ENCODE data around the gene COL25A1. TPM values are rescaled to one million over a fixed set of nuclear protein-coding genes. Genes with fewer than 3 reads are reported as not detected.
"Not testable (repeated sequence)": the region's sequence is repeated elsewhere in the genome, so short reads cannot be mapped to it uniquely, and the experiment has no call there.

The COL25A1 gene
- total and polyA plus RNA-seq, 2 donors = 0.75 to 1.5 TPM

DNA sequence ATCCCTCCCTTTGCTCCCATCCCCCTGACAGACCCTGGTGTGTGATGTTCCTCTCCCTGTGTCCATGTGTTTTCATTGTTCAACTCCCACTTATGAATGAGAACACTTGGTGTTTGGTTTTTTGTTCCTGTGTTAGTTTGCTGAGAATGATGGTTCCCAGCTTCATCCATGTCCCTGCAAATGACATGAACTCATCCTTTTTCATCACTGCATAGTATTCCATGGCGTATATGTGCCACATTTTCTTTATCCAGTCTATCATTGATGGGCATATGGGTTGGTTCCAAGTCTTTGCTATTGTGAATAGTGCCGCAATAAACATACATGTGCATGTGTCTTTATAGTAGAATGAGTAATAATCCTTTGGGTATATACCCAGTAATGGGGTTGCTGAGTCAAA lies 164.3 kb downstream of the COL25A1 start:
- not testable (repeated sequence) for H3K36me3 ChIP-seq (ENCODE audit: control insufficient read depth in 2 of 2, insufficient read depth in 2 of 2, low read length in 1 of 2); H3K27ac ChIP-seq (ENCODE audit: low read depth in 1 of 2, low read length in 1 of 2); H3K27me3 ChIP-seq (ENCODE audit: control insufficient read depth in 2 of 2, insufficient read depth in 1 of 2, low read length in 1 of 2); H3K4me1 ChIP-seq (ENCODE audit: control insufficient read depth in 2 of 2, insufficient read depth in 2 of 2, low read length in 2 of 2); H3K4me3 ChIP-seq (ENCODE audit: low read length in 2 of 2); H3K9me3 ChIP-seq (ENCODE audit: control insufficient read depth in 2 of 2, insufficient read depth in 1 of 2, low read length in 1 of 2); DNase-seq (ENCODE audit: low read depth in 6 of 9, low spot score in 9 of 9)
- WGBS = 96% methylated on average over 2 of the region's 2 CpGs

DNA sequence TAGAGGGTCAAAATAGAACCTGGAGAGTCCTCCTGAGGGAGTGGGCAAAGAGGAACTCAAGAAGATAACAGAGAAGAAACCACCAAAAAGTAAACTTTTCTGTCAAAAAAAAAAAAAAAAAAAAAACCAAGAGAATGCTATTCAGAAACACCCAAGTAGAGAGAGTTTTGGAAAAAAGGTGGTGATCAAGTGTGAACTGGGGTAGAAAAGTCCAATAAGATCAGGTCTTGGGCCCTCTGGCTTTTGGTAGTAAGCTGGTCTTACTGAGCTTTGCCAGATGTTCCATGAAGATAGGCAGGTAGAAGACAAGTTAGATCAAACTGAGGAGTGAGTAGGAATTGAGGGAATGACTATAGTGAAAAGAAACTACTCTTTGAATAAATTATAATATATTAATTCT lies 167.5 kb downstream of the COL25A1 start:
- Histone ChIP-seq H3K9me3 (ENCODE audit: control insufficient read depth in 2 of 2, insufficient read depth in 1 of 2, low read length in 1 of 2) (no peaks in the 10 kb centered on the region), H3K4me1 (ENCODE audit: control insufficient read depth in 2 of 2, insufficient read depth in 2 of 2, low read length in 2 of 2) (no peaks in the 10 kb centered on the region), H3K4me3 (ENCODE audit: low read length in 2 of 2) (no peak overlapping the region), H3K27ac (ENCODE audit: low read depth in 1 of 2, low read length in 1 of 2) (no peak overlapping the region), H3K27me3 (ENCODE audit: control insufficient read depth in 2 of 2, insufficient read depth in 1 of 2, low read length in 1 of 2) (no peaks in the 10 kb centered on the region), H3K36me3 (ENCODE audit: control insufficient read depth in 2 of 2, insufficient read depth in 2 of 2, low read length in 1 of 2) (no peaks in the 10 kb centered on the region)
- no peak for DNase-seq (ENCODE audit: low read depth in 6 of 9, low spot score in 9 of 9)

DNA sequence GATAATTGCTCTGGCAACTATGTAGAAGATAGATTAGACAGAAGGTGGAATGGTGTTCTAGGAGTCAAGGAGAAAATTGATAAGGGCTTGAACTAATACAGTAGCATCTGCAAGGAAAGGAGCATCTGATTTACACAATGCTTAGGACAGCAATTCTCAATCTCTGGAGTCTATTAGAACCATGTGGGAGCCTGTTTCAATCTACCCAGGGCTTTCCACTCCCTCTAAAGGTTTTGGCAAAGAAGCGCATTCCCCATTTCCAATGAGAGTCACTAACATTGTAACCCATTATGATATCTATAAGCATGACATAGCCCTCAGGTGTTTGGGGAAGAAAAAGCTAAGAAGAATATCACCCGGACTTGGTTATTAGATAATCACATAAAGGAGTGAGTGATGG lies 168.2 kb downstream of the COL25A1 start:
- H3K27ac ChIP-seq (ENCODE audit: low read depth in 1 of 2, low read length in 1 of 2) = no peak overlapping the region
- WGBS = 97% methylated on average over 2 of the region's 2 CpGs
- H3K36me3 ChIP-seq (ENCODE audit: control insufficient read depth in 2 of 2, insufficient read depth in 2 of 2, low read length in 1 of 2) = no peaks in the 10 kb centered on the region
- no peak overlapping the region for H3K4me3 ChIP-seq (ENCODE audit: low read length in 2 of 2)
- DNase-seq (ENCODE audit: low read depth in 6 of 9, low spot score in 9 of 9) = no peak
- H3K27me3 ChIP-seq (ENCODE audit: control insufficient read depth in 2 of 2, insufficient read depth in 1 of 2, low read length in 1 of 2) = no peaks in the 10 kb centered on the region
- H3K4me1 ChIP-seq (ENCODE audit: control insufficient read depth in 2 of 2, insufficient read depth in 2 of 2, low read length in 2 of 2) = no peaks in the 10 kb centered on the region
- no peaks in the 10 kb centered on the region for H3K9me3 ChIP-seq (ENCODE audit: control insufficient read depth in 2 of 2, insufficient read depth in 1 of 2, low read length in 1 of 2)

DNA sequence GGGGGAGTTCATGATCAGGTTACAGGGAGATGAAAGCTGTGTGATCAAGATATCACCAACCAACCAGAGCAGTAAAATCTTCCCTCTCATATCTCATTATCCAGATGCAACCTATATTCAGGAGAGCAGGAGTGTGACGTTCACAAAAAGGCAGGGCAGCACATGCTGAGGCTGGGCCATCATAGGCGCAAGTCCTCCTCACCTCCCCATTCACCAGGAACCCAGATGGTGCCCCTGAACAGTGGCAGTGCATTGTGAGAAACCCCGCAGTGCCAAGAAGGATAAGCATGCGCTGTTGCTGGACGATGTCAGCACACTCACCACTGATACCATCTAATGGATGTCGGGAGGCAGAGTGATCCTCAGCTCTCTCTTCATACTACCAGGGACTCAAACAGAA lies 170.9 kb downstream of the COL25A1 start:
- H3K9me3 ChIP-seq (ENCODE audit: control insufficient read depth in 2 of 2, insufficient read depth in 1 of 2, low read length in 1 of 2) = no peaks in the 10 kb centered on the region
- H3K27ac ChIP-seq (ENCODE audit: low read depth in 1 of 2, low read length in 1 of 2) = no peak overlapping the region
- H3K4me1 ChIP-seq (ENCODE audit: control insufficient read depth in 2 of 2, insufficient read depth in 2 of 2, low read length in 2 of 2) = no peaks in the 10 kb centered on the region
- 83% methylated on average over 6 of the region's 6 CpGs for WGBS
- no peaks in the 10 kb centered on the region for H3K36me3 ChIP-seq (ENCODE audit: control insufficient read depth in 2 of 2, insufficient read depth in 2 of 2, low read length in 1 of 2)
- H3K27me3 ChIP-seq (ENCODE audit: control insufficient read depth in 2 of 2, insufficient read depth in 1 of 2, low read length in 1 of 2) = no peaks in the 10 kb centered on the region
- no peak overlapping the region for H3K4me3 ChIP-seq (ENCODE audit: low read length in 2 of 2)
- DNase-seq (ENCODE audit: low read depth in 6 of 9, low spot score in 9 of 9) = no peak

DNA sequence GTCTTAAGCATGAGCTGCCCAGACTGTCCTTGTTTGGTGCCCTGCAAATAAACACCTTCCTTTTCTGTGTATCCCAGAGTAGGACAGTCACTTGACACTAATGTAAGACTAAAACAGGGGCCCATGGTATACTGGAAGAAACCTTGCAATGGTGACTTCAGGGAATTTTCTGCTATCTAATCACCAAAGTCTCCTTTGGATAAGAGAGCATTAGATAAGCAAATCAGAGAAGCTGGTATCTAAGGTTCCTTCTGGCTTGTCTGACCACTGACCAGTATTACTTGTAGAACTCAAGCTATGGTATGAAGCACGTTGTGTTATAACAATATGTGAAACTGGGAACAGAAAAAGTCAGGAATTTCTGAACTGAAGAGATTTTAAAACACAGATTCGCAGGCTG lies 173.9 kb downstream of the COL25A1 start:
- no peaks in the 10 kb centered on the region for H3K4me1 ChIP-seq (ENCODE audit: control insufficient read depth in 2 of 2, insufficient read depth in 2 of 2, low read length in 2 of 2)
- H3K27ac ChIP-seq (ENCODE audit: low read depth in 1 of 2, low read length in 1 of 2) = no peak overlapping the region
- H3K4me3 ChIP-seq (ENCODE audit: low read length in 2 of 2) = no peak overlapping the region
- H3K9me3 ChIP-seq (ENCODE audit: control insufficient read depth in 2 of 2, insufficient read depth in 1 of 2, low read length in 1 of 2) = no peaks in the 10 kb centered on the region
- no peaks in the 10 kb centered on the region for H3K27me3 ChIP-seq (ENCODE audit: control insufficient read depth in 2 of 2, insufficient read depth in 1 of 2, low read length in 1 of 2)
- no peaks in the 10 kb centered on the region for H3K36me3 ChIP-seq (ENCODE audit: control insufficient read depth in 2 of 2, insufficient read depth in 2 of 2, low read length in 1 of 2)
- WGBS = 92% methylated on average over 2 of the region's 2 CpGs
- DNase-seq (ENCODE audit: low read depth in 6 of 9, low spot score in 9 of 9) = no peak

DNA sequence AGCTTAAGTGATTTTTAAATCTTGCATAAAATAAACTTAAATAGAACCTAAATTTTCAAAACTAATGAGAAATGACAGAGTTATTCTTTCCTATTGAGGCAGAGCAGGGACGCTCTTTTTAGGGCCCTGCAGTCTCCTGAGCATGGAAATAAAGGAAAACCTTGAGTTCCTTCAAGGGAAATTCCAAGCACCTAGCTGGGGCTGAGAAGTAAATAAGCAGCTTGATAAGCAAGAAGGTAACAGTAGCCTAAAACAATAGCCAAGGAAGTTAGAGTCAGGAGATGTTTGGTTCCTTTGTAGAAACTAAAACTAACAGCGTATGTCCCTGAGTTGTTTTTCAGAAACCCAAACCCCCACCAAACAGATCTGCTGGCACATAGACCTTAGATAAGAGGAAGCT lies 174.6 kb downstream of the COL25A1 start:
- Histone ChIP-seq H3K4me1 (ENCODE audit: control insufficient read depth in 2 of 2, insufficient read depth in 2 of 2, low read length in 2 of 2) (no peaks in the 10 kb centered on the region), H3K27ac (ENCODE audit: low read depth in 1 of 2, low read length in 1 of 2) (no peak overlapping the region), H3K36me3 (ENCODE audit: control insufficient read depth in 2 of 2, insufficient read depth in 2 of 2, low read length in 1 of 2) (no peaks in the 10 kb centered on the region), H3K4me3 (ENCODE audit: low read length in 2 of 2) (no peak overlapping the region), H3K27me3 (ENCODE audit: control insufficient read depth in 2 of 2, insufficient read depth in 1 of 2, low read length in 1 of 2) (no peaks in the 10 kb centered on the region), H3K9me3 (ENCODE audit: control insufficient read depth in 2 of 2, insufficient read depth in 1 of 2, low read length in 1 of 2) (no peaks in the 10 kb centered on the region)
- WGBS = 96% methylated on average over 2 of the region's 2 CpGs
- DNase-seq (ENCODE audit: low read depth in 6 of 9, low spot score in 9 of 9) = no peak

GRCh38 chr4:109126856-109127255 lies 175.6 kb downstream of the COL25A1 start:
- 92% methylated on average over 2 of the region's 2 CpGs for WGBS
- H3K27me3 ChIP-seq (ENCODE audit: control insufficient read depth in 2 of 2, insufficient read depth in 1 of 2, low read length in 1 of 2) = no peaks in the 10 kb centered on the region

DNA sequence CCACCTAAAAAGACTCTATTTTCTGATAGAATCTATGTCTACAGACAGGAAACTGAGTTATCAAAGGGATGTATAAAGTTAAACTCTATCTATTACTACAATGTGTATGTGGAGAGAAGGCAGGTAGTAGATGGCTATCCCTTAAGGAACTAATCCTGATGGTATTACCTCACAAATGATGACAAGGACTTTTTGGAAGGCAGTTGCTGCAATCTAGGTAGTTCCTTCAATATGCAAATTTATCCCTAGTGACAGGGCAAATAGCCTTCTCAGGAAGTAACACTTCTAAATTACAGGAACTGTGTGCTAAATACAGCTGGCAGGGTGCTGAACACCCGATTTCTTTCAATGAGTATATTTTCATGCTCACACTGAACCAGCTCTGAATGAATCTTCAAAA lies 177.4 kb downstream of the COL25A1 start:
- DNase-seq (ENCODE audit: low read depth in 6 of 9, low spot score in 9 of 9) = peak in 3 of 9 donors; percentile 2 to 11 (median 4)
- H3K27ac ChIP-seq (ENCODE audit: low read depth in 1 of 2, low read length in 1 of 2) = no peak overlapping the region
- no peaks in the 10 kb centered on the region for H3K9me3 ChIP-seq (ENCODE audit: control insufficient read depth in 2 of 2, insufficient read depth in 1 of 2, low read length in 1 of 2)
- no peaks in the 10 kb centered on the region for H3K36me3 ChIP-seq (ENCODE audit: control insufficient read depth in 2 of 2, insufficient read depth in 2 of 2, low read length in 1 of 2)
- no peaks in the 10 kb centered on the region for H3K27me3 ChIP-seq (ENCODE audit: control insufficient read depth in 2 of 2, insufficient read depth in 1 of 2, low read length in 1 of 2)
- 16% methylated on average over 1 of the region's 1 CpG for WGBS
- H3K4me3 ChIP-seq (ENCODE audit: low read length in 2 of 2) = no peak overlapping the region
- no peaks in the 10 kb centered on the region for H3K4me1 ChIP-seq (ENCODE audit: control insufficient read depth in 2 of 2, insufficient read depth in 2 of 2, low read length in 2 of 2)

More at GRCh38 chr4:109126856-109127255, 175.6 kb downstream of the COL25A1 start:
- Histone ChIP-seq H3K4me3 (ENCODE audit: low read length in 2 of 2) (no peak overlapping the region), H3K27ac (ENCODE audit: low read depth in 1 of 2, low read length in 1 of 2) (no peak overlapping the region), H3K9me3 (ENCODE audit: control insufficient read depth in 2 of 2, insufficient read depth in 1 of 2, low read length in 1 of 2) (no peaks in the 10 kb centered on the region), H3K36me3 (ENCODE audit: control insufficient read depth in 2 of 2, insufficient read depth in 2 of 2, low read length in 1 of 2) (no peaks in the 10 kb centered on the region), H3K4me1 (ENCODE audit: control insufficient read depth in 2 of 2, insufficient read depth in 2 of 2, low read length in 2 of 2) (no peaks in the 10 kb centered on the region)
- no peak for DNase-seq (ENCODE audit: low read depth in 6 of 9, low spot score in 9 of 9)

- Histone ChIP-seq H3K27ac (ENCODE audit: low read depth in 1 of 2, low read length in 1 of 2) (no peak overlapping the region), H3K9me3 (ENCODE audit: control insufficient read depth in 2 of 2, insufficient read depth in 1 of 2, low read length in 1 of 2) (no peaks in the 10 kb centered on the region), H3K4me1 (ENCODE audit: control insufficient read depth in 2 of 2, insufficient read depth in 2 of 2, low read length in 2 of 2) (no peaks in the 10 kb centered on the region), H3K36me3 (ENCODE audit: control insufficient read depth in 2 of 2, insufficient read depth in 2 of 2, low read length in 1 of 2) (no peaks in the 10 kb centered on the region), H3K27me3 (ENCODE audit: control insufficient read depth in 2 of 2, insufficient read depth in 1 of 2, low read length in 1 of 2) (no peaks in the 10 kb centered on the region), H3K4me3 (ENCODE audit: low read length in 2 of 2) (no peak overlapping the region)
- no peak for DNase-seq (ENCODE audit: low read depth in 6 of 9, low spot score in 9 of 9)
- WGBS = 97% methylated on average over 1 of the region's 1 CpG
These were observed 178.5 kb downstream of the COL25A1 start for GRCh38 chr4:109123951-109124350.

- Histone ChIP-seq H3K4me3 (ENCODE audit: low read length in 2 of 2) (no peak overlapping the region), H3K9me3 (ENCODE audit: control insufficient read depth in 2 of 2, insufficient read depth in 1 of 2, low read length in 1 of 2) (no peaks in the 10 kb centered on the region), H3K4me1 (ENCODE audit: control insufficient read depth in 2 of 2, insufficient read depth in 2 of 2, low read length in 2 of 2) (no peaks in the 10 kb centered on the region), H3K36me3 (ENCODE audit: control insufficient read depth in 2 of 2, insufficient read depth in 2 of 2, low read length in 1 of 2) (no peaks in the 10 kb centered on the region), H3K27ac (ENCODE audit: low read depth in 1 of 2, low read length in 1 of 2) (no peak overlapping the region), H3K27me3 (ENCODE audit: control insufficient read depth in 2 of 2, insufficient read depth in 1 of 2, low read length in 1 of 2) (no peaks in the 10 kb centered on the region)
- WGBS = 95% methylated on average over 1 of the region's 1 CpG
- no peak for DNase-seq (ENCODE audit: low read depth in 6 of 9, low spot score in 9 of 9)
These were observed 180.9 kb downstream of the COL25A1 start for GRCh38 chr4:109121561-109121960.
